Thyroid gland (tissue), 4 donors: ENCODE results near the gene MYCN.

Experiments
- CTCF ChIP-seq, 6 experiments: fragments of 200-600 bp in 3 of 6; fragments of 450-650 bp in 3 of 6; sonication (generic) in 3 of 6; IDR thresholded peaks; one replicate each; pipeline ENCODE4 v1.5.1; 2016 to 2019; ENCODE audit warnings: antibody characterized with exemption in 6 of 6, mild to moderate bottlenecking in 2 of 6, inconsistent platforms in 1 of 6, moderate library complexity in 1 of 6
- POLR2A ChIP-seq, 2 donors: fragments of 450-650 bp; IDR thresholded peaks; one replicate each; pipeline ENCODE4 v1.6.1; 2017; ENCODE audit warnings: antibody characterized with exemption in 2 of 2, mild to moderate bottlenecking in 2 of 2, moderate library complexity in 1 of 2

- TF ChIP-seq POLR2A (IDR thresholded peaks at IDR 0.05): no peak
- TF ChIP-seq CTCF (IDR thresholded peaks at IDR 0.05): no peak
Measured at GRCh38 chr2:15935675-15936074, 4.7 kb upstream of the MYCN start.
